HG03571 (cell line): ENCODE data around the gene SRPX2.
"Not testable (repeated sequence)": the region's sequence is repeated elsewhere in the genome, so short reads cannot be mapped to it uniquely, and the experiment has no call there.

Experiments used
- ATAC-seq: cut with Tn5 transposase; IDR thresholded peaks from one replicate; pipeline ENCODE4 v1.9.1; 2021; ENCODE audit not compliant: unreplicated experiment

SRPX2 gene

DNA sequence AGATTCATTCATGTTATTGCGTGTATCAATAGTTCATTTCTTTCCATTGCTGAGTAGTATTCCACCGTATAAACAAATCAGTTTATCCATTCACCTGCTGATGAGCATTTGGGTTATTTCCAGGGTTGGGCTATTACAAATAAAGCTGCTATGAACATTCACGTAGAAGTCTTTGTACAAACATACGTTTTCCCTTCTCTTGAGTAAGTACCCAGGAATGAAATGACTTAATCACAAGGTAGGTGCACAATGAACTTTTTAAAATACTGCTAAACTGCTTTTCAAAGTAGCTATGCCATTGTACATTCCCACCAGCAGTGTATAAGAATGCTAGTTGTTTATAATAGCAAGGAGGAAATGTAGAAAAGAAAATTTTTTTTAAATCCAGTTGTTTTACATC is 52.0 kb downstream of the SRPX2 start:
- no peak for ATAC-seq

GRCh38 chrX:100696699-100697351 is 52.8 kb downstream of the SRPX2 start:
- no peak for ATAC-seq

DNA sequence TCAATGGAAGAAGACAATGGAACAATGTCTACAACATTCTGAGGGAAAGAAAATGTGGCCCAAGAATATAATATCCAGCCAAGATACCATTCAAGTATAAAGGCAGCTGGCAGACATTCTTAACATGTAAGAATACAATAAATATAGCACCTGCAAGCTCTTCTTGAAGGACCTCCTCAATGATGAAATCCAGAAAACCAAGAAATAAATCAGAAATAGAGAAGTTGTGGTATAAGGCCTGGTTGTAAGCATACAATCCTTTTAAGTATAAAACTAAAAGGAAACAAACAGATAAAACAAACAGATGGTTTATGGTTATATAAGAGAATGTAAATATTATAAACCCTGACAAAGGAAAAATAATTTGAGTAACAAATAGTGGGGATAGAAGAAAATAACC is 54.6 kb downstream of the SRPX2 start:
- ATAC-seq = no peak

DNA sequence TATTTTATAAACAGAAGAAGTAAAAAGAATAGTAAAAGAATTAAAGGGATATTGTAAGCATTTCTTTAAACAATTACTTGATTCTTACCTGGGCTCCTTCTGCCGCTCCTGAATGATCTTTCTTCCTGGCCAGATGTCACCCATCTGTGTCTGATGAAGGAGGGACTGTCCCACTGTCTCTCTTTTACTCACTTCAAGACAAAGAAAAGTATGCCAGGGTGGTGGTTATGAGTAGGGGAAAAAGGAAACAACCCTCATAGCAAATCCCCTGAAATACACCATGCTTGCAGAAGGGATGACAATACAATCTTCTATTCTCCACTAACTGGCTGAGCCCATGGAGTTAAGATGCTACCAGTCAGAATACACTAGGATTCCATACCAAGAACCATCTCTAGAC is 56.8 kb downstream of the SRPX2 start:
- ATAC-seq = no peak

GRCh38 chrX:100704581-100705203 is 60.7 kb downstream of the SRPX2 start:
- no peak for ATAC-seq

DNA sequence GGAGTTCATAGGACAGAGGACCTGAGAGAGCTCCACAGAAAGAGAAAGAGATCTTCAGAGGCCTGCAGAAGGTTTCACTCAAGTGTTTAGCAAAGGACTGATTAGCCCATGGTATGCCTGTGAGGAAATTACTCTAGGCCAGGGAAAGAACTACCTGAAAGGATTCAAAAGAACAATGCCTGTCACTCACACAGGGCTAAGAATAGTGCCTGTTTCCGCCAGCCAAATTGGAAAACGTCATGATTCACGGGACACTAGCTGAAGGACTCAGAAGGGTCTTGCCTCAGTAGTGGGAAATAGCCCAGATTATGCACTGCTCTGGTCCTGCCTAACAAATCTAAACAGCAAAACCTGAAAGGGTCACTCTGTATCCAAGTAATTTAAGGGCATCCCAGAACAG is 66.8 kb downstream of the SRPX2 start:
- no peak for ATAC-seq

- no peak for ATAC-seq
These were observed 73.4 kb downstream of the SRPX2 start for GRCh38 chrX:100717363-100717762.

DNA sequence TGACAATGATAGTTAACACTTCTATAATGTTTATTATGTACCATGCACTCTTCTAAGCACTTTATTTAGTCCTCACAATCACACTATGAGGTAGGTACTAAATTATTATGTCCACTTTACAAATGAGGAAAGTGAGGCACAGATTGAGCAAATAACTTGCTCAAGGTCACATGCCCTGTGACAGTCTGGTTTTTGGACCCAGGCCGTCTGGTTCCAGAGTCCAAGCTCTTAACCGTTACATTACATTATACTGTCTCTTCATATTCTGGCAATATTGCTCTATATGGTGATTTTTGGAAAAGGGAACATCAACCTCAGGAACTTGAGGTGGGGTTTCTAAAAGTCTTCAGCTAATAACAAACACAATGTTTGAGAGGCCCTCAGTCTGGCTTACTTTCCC is 75.1 kb downstream of the SRPX2 start:
- no peak for ATAC-seq

DNA sequence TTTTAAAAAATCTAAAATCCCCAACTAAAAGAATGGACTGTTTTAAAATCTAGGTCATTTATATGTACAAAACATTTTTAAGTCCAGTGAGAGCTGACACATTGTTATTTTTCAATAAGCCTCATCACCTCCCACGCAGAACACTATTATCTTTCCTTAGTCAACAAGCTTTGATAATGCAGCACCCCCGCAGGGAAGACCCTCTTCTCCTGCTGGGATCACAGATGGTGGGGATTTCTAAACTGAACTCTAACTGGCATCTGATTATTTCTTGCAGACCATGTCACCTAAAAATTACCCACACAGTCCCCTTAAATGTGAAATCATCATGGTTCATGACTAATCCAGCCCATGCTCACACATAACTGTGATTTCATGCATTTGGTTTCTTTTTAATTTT is 76.3 kb downstream of the SRPX2 start:
- ATAC-seq = no peak

DNA sequence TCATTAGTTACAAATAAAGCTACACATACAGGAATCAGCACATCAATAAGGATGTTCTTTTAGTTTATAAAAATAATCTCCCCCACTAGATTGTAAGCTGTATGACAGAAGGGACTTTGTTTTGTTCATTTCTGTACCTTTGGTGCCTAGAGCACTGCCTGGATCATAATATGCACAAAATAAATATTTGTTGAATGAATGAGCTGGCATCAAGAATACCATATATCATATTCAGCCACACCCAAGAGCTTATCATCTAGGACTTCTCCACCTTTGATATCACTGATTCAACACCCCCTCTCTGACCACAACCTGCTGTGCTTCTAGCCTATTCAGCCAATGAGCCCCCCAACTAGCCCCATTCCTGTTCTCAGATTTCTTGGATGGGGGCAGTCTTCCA is 77.3 kb downstream of the SRPX2 start:
- no peak for ATAC-seq

DNA sequence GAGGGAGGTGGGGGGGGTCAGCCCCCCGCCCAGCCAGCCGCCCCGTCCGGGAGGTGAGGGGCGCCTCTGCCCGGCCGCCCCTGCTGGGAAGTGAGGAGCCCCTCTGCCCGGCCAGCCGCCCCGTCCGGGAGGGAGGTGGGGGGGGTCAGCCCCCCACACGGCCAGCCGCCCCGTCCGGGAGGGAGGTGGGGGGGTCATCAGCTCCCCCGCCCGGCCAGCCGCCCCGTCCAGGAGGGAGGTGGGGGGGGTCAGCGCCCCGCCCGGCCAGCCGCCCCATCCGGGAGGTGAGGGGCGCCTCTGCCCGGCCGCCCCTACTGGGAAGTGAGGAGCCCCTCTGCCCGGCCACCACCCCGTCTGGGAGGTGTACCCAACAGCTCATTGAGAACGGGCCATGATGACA is 80.0 kb downstream of the SRPX2 start:
- not testable (repeated sequence) for ATAC-seq
